Measurements from ENCODE around the gene PGLYRP1. TPM values are rescaled to one million over a fixed set of nuclear protein-coding genes. Genes with fewer than 3 reads are reported as not detected.

The PGLYRP1 gene
- total and polyA plus RNA-seq, 4 donors, result 1.0 to 21.7 (median 1.2) TPM

GRCh38 chr19:46049597-46049996, 26.7 kb upstream of the PGLYRP1 start:
- Histone ChIP-seq H3K9me3 (ENCODE audit: control insufficient read depth in 4 of 4, insufficient read depth in 3 of 4, low read length in 3 of 4) (peaks cover 0 to under 1% (median 0%) of the 10 kb centered on the region in 4 donors), H3K9ac (ENCODE audit: insufficient read depth in 1 of 2, low read length in 2 of 2) (no peak overlapping the region), H3K4me3 (no peak overlapping the region), H3K27ac (ENCODE audit: low read depth in 1 of 2, low read length in 1 of 2) (no peak overlapping the region), H3K4me1 (ENCODE audit: control insufficient read depth in 5 of 5, insufficient read depth in 5 of 5, low read length in 5 of 5) (no peaks in the 10 kb centered on the region), H3K36me3 (ENCODE audit: control insufficient read depth in 4 of 4, insufficient read depth in 4 of 4, low read length in 4 of 4) (no peaks in the 10 kb centered on the region), H3K27me3 (ENCODE audit: control insufficient read depth in 3 of 3, insufficient read depth in 3 of 3, low read length in 2 of 3) (peaks cover 0 to 3% (median 0%) of the 10 kb centered on the region in 3 donors)
- no peak for ATAC-seq (ENCODE audit: insufficient read depth, low FRiP score)
- no peak for TF ChIP-seq CTCF (IDR thresholded peaks at IDR 0.05; ENCODE audit: control extremely low read depth, extremely low read depth)
- DNase-seq, result peak in 2 of 3 donors; percentile 10 to 30
- WGBS, 2 donors, result 33 to 34% methylated on average over 7 of the region's 7 CpGs

GRCh38 chr19:46043519-46043918, 20.7 kb upstream of the PGLYRP1 start:
- Histone ChIP-seq H3K36me3 (ENCODE audit: control insufficient read depth in 4 of 4, insufficient read depth in 4 of 4, low read length in 4 of 4) (no peaks in the 10 kb centered on the region), H3K9ac (ENCODE audit: insufficient read depth in 1 of 2, low read length in 2 of 2) (no peak overlapping the region), H3K4me3 (no peak overlapping the region), H3K4me1 (ENCODE audit: control insufficient read depth in 5 of 5, insufficient read depth in 5 of 5, low read length in 5 of 5) (peaks cover 0 to 10% (median 0%) of the 10 kb centered on the region in 5 donors), H3K27me3 (ENCODE audit: control insufficient read depth in 3 of 3, insufficient read depth in 3 of 3, low read length in 2 of 3) (peaks cover 0 to 3% (median 2%) of the 10 kb centered on the region in 3 donors), H3K27ac (ENCODE audit: low read depth in 1 of 2, low read length in 1 of 2) (no peak overlapping the region), H3K9me3 (ENCODE audit: control insufficient read depth in 4 of 4, insufficient read depth in 3 of 4, low read length in 3 of 4) (peaks cover 0 to 8% (median 0%) of the 10 kb centered on the region in 4 donors)
- ATAC-seq (ENCODE audit: insufficient read depth, low FRiP score) (no peak), DNase-seq (no peak)
- WGBS, 2 donors, result 93 to 95% methylated on average over 1 of the region's 1 CpG
- TF ChIP-seq CTCF (IDR thresholded peaks at IDR 0.05; ENCODE audit: control extremely low read depth, extremely low read depth), result no peak

GRCh38 chr19:46042252-46042883, 19.5 kb upstream of the PGLYRP1 start:
- Histone ChIP-seq H3K4me1 (ENCODE audit: control insufficient read depth in 5 of 5, insufficient read depth in 5 of 5, low read length in 5 of 5) (peaks cover 0 to 10% (median 0%) of the 10 kb centered on the region in 5 donors), H3K9ac (ENCODE audit: insufficient read depth in 1 of 2, low read length in 2 of 2) (no peak overlapping the region), H3K36me3 (ENCODE audit: control insufficient read depth in 4 of 4, insufficient read depth in 4 of 4, low read length in 4 of 4) (no peaks in the 10 kb centered on the region), H3K27ac (ENCODE audit: low read depth in 1 of 2, low read length in 1 of 2) (no peak overlapping the region), H3K27me3 (ENCODE audit: control insufficient read depth in 3 of 3, insufficient read depth in 3 of 3, low read length in 2 of 3) (peaks cover 0 to 3% (median 2%) of the 10 kb centered on the region in 3 donors), H3K4me3 (no peak overlapping the region), H3K9me3 (ENCODE audit: control insufficient read depth in 4 of 4, insufficient read depth in 3 of 4, low read length in 3 of 4) (peaks cover 0 to 8% (median 0%) of the 10 kb centered on the region in 4 donors)
- 53 to 82% methylated on average over 5 of the region's 5 CpGs for WGBS, 2 donors
- no peak for TF ChIP-seq CTCF (IDR thresholded peaks at IDR 0.05; ENCODE audit: control extremely low read depth, extremely low read depth)
- ATAC-seq (ENCODE audit: insufficient read depth, low FRiP score), result no peak
- DNase-seq, result no peak
